SK-N-SH (cell line): Measurements from ENCODE around the gene KRTAP5-11. TPM values are rescaled to one million over a fixed set of nuclear protein-coding genes. Genes with fewer than 3 reads are reported as not detected.
A peak's percentile ranks its signal among the peaks of the same experiment; 100 is the strongest.

Source experiments
- CTCF ChIA-PET: fragments of 300-600, 350-600 bp; formaldehyde crosslinking; extraction: SDS; loops from one replicate; lab custom pipeline; 2021; lab: Yijun Ruan, JAX
- POLR2A ChIA-PET: fragments of 350-600 bp; sonication (Branson Sonifier 250); formaldehyde crosslinking; extraction: SDS; loops from one replicate; lab custom pipeline; 2020; ENCODE audit warnings: antibody characterized with exemption, inconsistent platforms; lab: Yijun Ruan, JAX
- DNase-seq: peaks from one replicate; pipeline ENCODE4 v3.0.0; 2012
- H2AFZ ChIP-seq: fragments of 200-600 bp; sonication (generic); 2 replicates; pipeline ENCODE4 v1.8.1; 2016; ENCODE audit warnings: antibody characterized with exemption, mild to moderate bottlenecking, low read depth
- H3F3A ChIP-seq: fragments of 200-600 bp; sonication (generic); replicated peaks from 2 replicates; pipeline ENCODE3; 2016; ENCODE audit warnings: antibody characterized with exemption, mild to moderate bottlenecking; ENCODE audit not compliant: insufficient read depth
- H3K27ac ChIP-seq, 2 experiments: fragments of 200-500 bp in 1 of 2; fragments of 200-600 bp in 1 of 2; sonication (Bioruptor generic) in 1 of 2; sonication (generic), shearing (Covaris generic) in 1 of 2; 2 replicates each; pipeline versions ENCODE4 v1.5.1 to v1.6.1; 2014 to 2016; ENCODE audit warnings: low read depth in 2 of 2, inconsistent platforms in 1 of 2, low read length in 1 of 2, mild to moderate bottlenecking in 1 of 2, mixed read lengths in 1 of 2
- H3K27me3 ChIP-seq: fragments of 200-600 bp; sonication (generic), shearing (Covaris generic); 2 replicates; pipeline ENCODE4 v1.6.1; 2016; ENCODE audit warnings: mixed run types; ENCODE audit not compliant: insufficient read depth
- H3K36me3 ChIP-seq, 2 experiments: fragments of 200-500 bp in 1 of 2; fragments of 200-600 bp in 1 of 2; sonication (Bioruptor generic) in 1 of 2; sonication (generic) in 1 of 2; replicated peaks in 1 of 2; 2 replicates each; pipeline versions ENCODE3 to v1.5.1; 2014 to 2016; ENCODE audit warnings: low read length in 1 of 2, mild to moderate bottlenecking in 1 of 2; ENCODE audit not compliant: insufficient read depth in 2 of 2, control insufficient read depth in 1 of 2
- H3K4me1 ChIP-seq, 2 experiments: fragments of 200-500 bp in 1 of 2; fragments of 200-600 bp in 1 of 2; sonication (Bioruptor generic) in 1 of 2; sonication (generic), shearing (Covaris generic) in 1 of 2; 2 replicates each; pipeline versions ENCODE4 v1.5.1 to v1.6.1; 2014 to 2016; ENCODE audit warnings: low read depth in 1 of 2, low read length in 1 of 2, mixed run types in 1 of 2; ENCODE audit not compliant: insufficient read depth in 2 of 2, control insufficient read depth in 1 of 2
- H3K4me2 ChIP-seq: fragments of 200-600 bp; sonication (generic), shearing (Covaris generic); 2 replicates; pipeline ENCODE4 v1.6.1; 2017; ENCODE audit warnings: mixed run types
- H3K4me3 ChIP-seq, 2 experiments: fragments of 200-500 bp in 1 of 2; fragments of 200-600 bp in 1 of 2; sonication (Bioruptor generic) in 1 of 2; sonication (generic), shearing (Covaris generic) in 1 of 2; 2 replicates each; pipeline versions ENCODE4 v1.5.1 to v1.8.1; 2014 to 2016; ENCODE audit warnings: low read depth in 2 of 2, inconsistent platforms in 1 of 2, low read length in 1 of 2, mild to moderate bottlenecking in 1 of 2, mixed read lengths in 1 of 2, moderate library complexity in 1 of 2
- H3K79me2 ChIP-seq: fragments of 200-600 bp; sonication (generic); 2 replicates; pipeline ENCODE4 v1.8.1; 2017; ENCODE audit warnings: mild to moderate bottlenecking; ENCODE audit not compliant: insufficient read depth
- H3K9ac ChIP-seq: fragments of 200-600 bp; sonication (generic); 2 replicates; pipeline ENCODE4 v1.6.1; 2017; ENCODE audit warnings: mixed run types
- H3K9me2 ChIP-seq: fragments of 200-600 bp; sonication (generic); 2 replicates; pipeline ENCODE4 v1.6.1; 2017; ENCODE audit warnings: mixed run types
- H3K9me3 ChIP-seq: fragments of 200-600 bp; sonication (generic); 2 replicates; pipeline ENCODE4 v1.6.1; 2017; ENCODE audit warnings: mixed run types, mild to moderate bottlenecking, moderate library complexity
- H4K20me1 ChIP-seq: fragments of 200-600 bp; sonication (generic); 2 replicates; pipeline ENCODE4 v1.6.1; 2017; ENCODE audit warnings: mild to moderate bottlenecking, mixed run types; ENCODE audit not compliant: insufficient read depth
- FOXJ3 ChIP-seq: sonication (generic); formaldehyde crosslinking; IDR thresholded peaks from 2 replicates; pipeline ENCODE4 v1.5.1; 2020; ENCODE audit warnings: mild to moderate bottlenecking, missing genetic modification reagents
- GATA2 ChIP-seq: sonication (generic); formaldehyde crosslinking; IDR thresholded peaks from 2 replicates; pipeline ENCODE4 v1.5.0; 2020; ENCODE audit warnings: mild to moderate bottlenecking, missing genetic modification reagents
- IRF3 ChIP-seq: fragments of 150-350 bp; IDR thresholded peaks from 2 replicates; pipeline ENCODE4 v1.6.1; 2016; ENCODE audit warnings: mild to moderate bottlenecking, low read depth, low read length
- NFIC ChIP-seq: IDR thresholded peaks from 2 replicates; pipeline ENCODE4 v1.4.0; 2012; ENCODE audit warnings: borderline replicate concordance
- POLR2AphosphoS5 ChIP-seq: IDR thresholded peaks from 2 replicates; pipeline ENCODE4 v1.6.1; 2012; ENCODE audit warnings: low read depth, low read length
- RAD21 ChIP-seq: IDR thresholded peaks from 2 replicates; pipeline ENCODE4 v1.6.1; 2012; ENCODE audit warnings: mild to moderate bottlenecking, low read length
- REST ChIP-seq: IDR thresholded peaks from 2 replicates; pipeline ENCODE4 v1.6.1; 2012; ENCODE audit warnings: mild to moderate bottlenecking, low read depth, low read length, moderate library complexity
- TAF1 ChIP-seq: IDR thresholded peaks from 2 replicates; pipeline ENCODE4 v1.6.1; 2012; ENCODE audit warnings: low read depth, mild to moderate bottlenecking, low read length, moderate library complexity, borderline replicate concordance
- ZBTB33 ChIP-seq: IDR thresholded peaks from 2 replicates; pipeline ENCODE4 v1.4.0; 2012; ENCODE audit warnings: low read depth, borderline replicate concordance
- WGBS: methylation state at CpG from one replicate; pipeline ENCODE4 v1.1.6; 2017; ENCODE audit warnings: low lambda C conversion rate; 5-methylcytosine and 5-hydroxymethylcytosine counted together
- polyA plus RNA-seq, 3 experiments: library from polyadenylated mRNA; depleted of rRNA; stranded (reverse); fragments of >200 nt; gene quantifications; 2 replicates each; pipeline ENCODE4 v1.2.3, GENCODE V29; 2012

KRTAP5-11 gene
- polyA plus RNA-seq, 1 of the 3 experiments (the other 2 are of a cell fraction) = not detected

DNA sequence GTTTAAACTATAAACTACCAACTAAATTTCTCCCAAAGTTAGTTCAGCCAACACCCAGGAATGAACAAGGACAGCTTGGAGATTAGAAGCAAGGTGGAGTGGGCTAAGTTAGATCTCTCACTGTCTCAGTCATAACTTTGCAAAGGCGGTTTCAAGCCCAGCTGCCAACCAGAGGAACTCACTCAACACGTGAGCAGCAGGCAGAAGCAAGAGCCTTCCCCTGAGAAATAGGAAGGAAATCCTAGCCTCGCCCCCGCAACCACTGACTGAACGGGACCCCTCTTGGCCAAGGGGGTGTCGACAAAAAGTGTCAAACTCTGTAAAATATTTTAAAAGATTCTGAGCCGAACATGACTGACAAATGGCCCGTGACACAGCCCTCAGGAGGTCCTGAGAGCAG, 38.8 kb downstream of the KRTAP5-11 start (continued):
- no peak for TF ChIP-seq IRF3
- no peak for TF ChIP-seq RAD21
- TF ChIP-seq REST = no peak

DNA sequence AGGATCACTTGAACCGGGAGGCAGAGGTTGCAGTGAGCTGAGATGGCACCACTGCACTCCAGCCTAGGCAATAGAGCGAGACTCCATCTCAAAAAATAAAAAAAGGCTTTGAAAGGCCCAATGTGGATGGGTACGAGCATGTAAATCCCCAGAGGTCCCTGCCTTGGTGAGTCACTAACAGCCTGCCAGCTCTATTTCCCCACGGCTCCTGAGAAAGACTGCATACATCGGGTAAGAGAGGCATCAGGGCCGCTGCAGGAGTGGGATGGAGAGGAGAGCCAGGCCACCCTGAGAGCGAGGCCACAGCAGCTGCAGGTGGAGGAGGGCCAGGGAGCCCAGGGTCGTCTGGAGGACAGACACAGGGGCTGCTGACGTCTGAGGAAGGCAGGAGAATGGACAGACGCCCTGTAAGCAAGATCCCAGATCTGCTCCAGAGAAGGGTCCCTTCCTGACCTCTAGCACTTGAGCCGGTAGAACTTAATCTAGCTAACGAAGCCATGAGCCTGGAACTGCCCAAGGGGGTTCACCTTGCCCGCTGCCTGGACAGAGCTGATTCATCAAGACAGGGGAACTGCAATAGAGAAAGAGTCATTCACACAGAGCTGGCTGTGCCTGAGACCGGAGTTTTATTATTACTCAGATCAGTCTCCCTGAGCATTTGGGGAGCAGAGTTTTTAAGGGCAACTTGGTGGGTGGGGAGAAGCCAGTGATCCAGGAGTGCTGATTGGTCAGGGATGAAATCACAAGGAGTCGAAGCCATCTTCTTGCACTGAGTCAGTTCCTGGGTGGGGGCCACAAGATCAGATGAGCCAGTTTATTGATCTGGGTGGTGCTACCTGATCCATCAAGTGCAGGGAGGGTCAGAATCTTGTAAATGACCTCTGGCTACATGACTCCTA, 39.5 kb downstream of the KRTAP5-11 start:
- CTCF ChIA-PET = interaction anchor here (0.7 to 1.7 kb wide), 3 partner anchors 13 to 37 kb away, joined by 3 to 9 read pairs (median 9); no protein-coding TSS in a partner anchor
- Histone ChIP-seq H3K9ac (no peak overlapping the region), H3K27me3 (no peaks in the 10 kb centered on the region), H3F3A (no peaks in the 10 kb centered on the region), H3K4me1 (peaks cover 0 to 10% of the 10 kb centered on the region in 2 experiments; a peak in 1 of 4 replicates), H3K27ac (peak overlapping the region in 1 of 2 experiments; percentile 56; a peak in 1 of 4 replicates), H3K36me3 (no peaks in the 10 kb centered on the region), H2AFZ (no peak overlapping the region), H3K9me3 (no peaks in the 10 kb centered on the region), H4K20me1 (no peaks in the 10 kb centered on the region), H3K4me3 (no peak overlapping the region), H3K4me2 (no peak overlapping the region), H3K9me2 (no peaks in the 10 kb centered on the region), H3K79me2 (no peaks in the 10 kb centered on the region)
- TF ChIP-seq FOXJ3 (CRISPR knock-in tag) = no peak
- TF ChIP-seq POLR2AphosphoS5 = no peak
- no peak for TF ChIP-seq TAF1
- TF ChIP-seq ZBTB33 = no peak
- no peak for TF ChIP-seq NFIC
- TF ChIP-seq GATA2 (CRISPR knock-in tag) = no peak
- peak; percentile 38 for DNase-seq
- POLR2A ChIA-PET = no interaction called here
- 33% methylated on average over 15 of the region's 15 CpGs for WGBS
